IMR-90 (cell line): Measurements from ENCODE around the gene HNRNPUL1. TPM values are rescaled to one million over a fixed set of nuclear protein-coding genes. Genes with fewer than 3 reads are reported as not detected.

Experiments used
- ATAC-seq: fragments of 200-7000 bp; cut with Tn5 transposase; 2 replicates; pipeline ENCODE4 v1.9.1; 2020; ENCODE audit warnings: low read depth, mild to moderate bottlenecking, moderate library complexity
- BruUV-seq: library from RNA; stranded (reverse); fragments of 400-500 nt; replicated peaks from 2 replicates; lab custom pipeline; 2021; lab: Mats Ljungman, UMichigan
- CTCF ChIA-PET: fragments of 300-600 bp; formaldehyde crosslinking; extraction: SDS; loops from one replicate; lab custom pipeline; 2021; ENCODE audit warnings: antibody characterized with exemption; lab: Yijun Ruan, JAX
- POLR2A ChIA-PET: fragments of 300-600 bp; sonication (Branson Sonifier 250); formaldehyde crosslinking; loops from one replicate; lab custom pipeline; 2022; ENCODE audit warnings: antibody characterized with exemption; ENCODE audit not compliant: unreplicated experiment; lab: Charles Lee
- DNase-seq: peaks from one replicate; pipeline ENCODE4 v3.0.0; 2013
- H2AFZ ChIP-seq: replicated peaks from 2 replicates; pipeline ENCODE3; 2013; ENCODE audit warnings: low read length, mild to moderate bottlenecking; ENCODE audit not compliant: poor library complexity
- H2AK5ac ChIP-seq: 2 replicates; pipeline ENCODE4 v1.6.1; 2013; ENCODE audit warnings: low read depth, low read length, inconsistent platforms
- H2AK9ac ChIP-seq: replicated peaks from 2 replicates; pipeline ENCODE3; 2013; ENCODE audit warnings: mild to moderate bottlenecking, low read depth, low read length, moderate library complexity; ENCODE audit not compliant: poor library complexity
- H2BK120ac ChIP-seq: 2 replicates; pipeline ENCODE4 v1.6.1; 2013; ENCODE audit warnings: low read depth, low read length, inconsistent platforms
- H2BK15ac ChIP-seq: 3 replicates; pipeline ENCODE4 v1.6.1; 2013; ENCODE audit warnings: low read depth, low read length, inconsistent platforms
- H2BK20ac ChIP-seq: 2 replicates; pipeline ENCODE4 v1.6.1; 2013; ENCODE audit warnings: low read depth, mild to moderate bottlenecking, inconsistent platforms, low read length, moderate library complexity
- H2BK5ac ChIP-seq: 2 replicates; pipeline ENCODE4 v1.6.1; 2013; ENCODE audit warnings: mild to moderate bottlenecking, low read depth, low read length, inconsistent platforms; ENCODE audit not compliant: poor library complexity, severe bottlenecking
- H3K14ac ChIP-seq: replicated peaks from 2 replicates; pipeline ENCODE4 v1.6.1; 2013; ENCODE audit warnings: low read depth, low read length, inconsistent platforms
- H3K18ac ChIP-seq: 2 replicates; pipeline ENCODE4 v1.6.1; 2013; ENCODE audit warnings: low read depth, low read length, control low read depth
- H3K23ac ChIP-seq: 2 replicates; pipeline ENCODE4 v1.6.1; 2013; ENCODE audit warnings: low read depth, low read length, inconsistent platforms
- H3K27ac ChIP-seq: 2 replicates; pipeline ENCODE4 v1.5.1; 2013; ENCODE audit warnings: mild to moderate bottlenecking, control low read depth, low read length; ENCODE audit not compliant: insufficient read depth
- H3K27me3 ChIP-seq: 2 replicates; pipeline ENCODE4 v1.6.1; 2013; ENCODE audit warnings: low read length; ENCODE audit not compliant: control insufficient read depth, insufficient read depth
- H3K36me3 ChIP-seq: 2 replicates; pipeline ENCODE4 v1.6.1; 2013; ENCODE audit warnings: low read length, mixed read lengths; ENCODE audit not compliant: control insufficient read depth, insufficient read depth
- H3K4ac ChIP-seq: 2 replicates; pipeline ENCODE4 v1.6.1; 2013; ENCODE audit warnings: low read depth, low read length, inconsistent platforms
- H3K4me1 ChIP-seq: 2 replicates; pipeline ENCODE4 v1.6.1; 2013; ENCODE audit warnings: low read length, mixed read lengths; ENCODE audit not compliant: control insufficient read depth, insufficient read depth
- H3K4me2 ChIP-seq: 2 replicates; pipeline ENCODE4 v1.6.1; 2013; ENCODE audit warnings: low read depth, mild to moderate bottlenecking, control low read depth, low read length, moderate library complexity
- H3K4me3 ChIP-seq: 2 replicates; pipeline ENCODE4 v1.5.1; 2013; ENCODE audit warnings: low read depth, mild to moderate bottlenecking, control low read depth, low read length, moderate library complexity; ENCODE audit not compliant: insufficient read depth
- H3K56ac ChIP-seq: 2 replicates; pipeline ENCODE4 v1.6.1; 2013; ENCODE audit warnings: low read length, inconsistent platforms; ENCODE audit not compliant: insufficient read depth; ENCODE audit errors: extremely low read depth
- H3K79me1 ChIP-seq, 2 experiments: 2 replicates each; pipeline ENCODE4 v1.6.1; 2013; ENCODE audit warnings: low read length in 2 of 2, inconsistent platforms in 1 of 2, low read depth in 1 of 2
- H3K9ac ChIP-seq: 2 replicates; pipeline ENCODE4 v1.6.1; 2013; ENCODE audit warnings: low read depth, low read length, control low read depth
- H3K9me1 ChIP-seq: 2 replicates; pipeline ENCODE4 v1.6.1; 2013; ENCODE audit warnings: low read length, inconsistent platforms; ENCODE audit not compliant: insufficient read depth
- H3K9me3 ChIP-seq: 2 replicates; pipeline ENCODE4 v1.6.1; 2013; ENCODE audit warnings: low read length; ENCODE audit not compliant: control insufficient read depth, insufficient read depth
- H4K20me1 ChIP-seq: 2 replicates; pipeline ENCODE4 v1.6.1; 2013; ENCODE audit warnings: low read length, inconsistent platforms; ENCODE audit not compliant: insufficient read depth
- H4K5ac ChIP-seq: 2 replicates; pipeline ENCODE4 v1.6.1; 2013; ENCODE audit warnings: mild to moderate bottlenecking, low read depth, low read length, control low read depth
- H4K8ac ChIP-seq, 2 experiments: 2 replicates each; pipeline ENCODE4 v1.6.1; 2013; ENCODE audit warnings: low read depth in 2 of 2, low read length in 2 of 2, control low read depth in 1 of 2, inconsistent platforms in 1 of 2
- H4K91ac ChIP-seq: 2 replicates; pipeline ENCODE4 v1.6.1; 2013; ENCODE audit warnings: low read depth, low read length, inconsistent platforms; ENCODE audit not compliant: insufficient read depth
- BHLHE40 ChIP-seq: fragments of 150-350 bp; IDR thresholded peaks from 2 replicates; pipeline ENCODE4 v1.6.1; 2016; ENCODE audit warnings: mild to moderate bottlenecking, low read depth, low read length
- CEBPB ChIP-seq: IDR thresholded peaks from 2 replicates; pipeline ENCODE4 v1.6.1; 2012; ENCODE audit warnings: low read depth, low read length, improper control_type of control experiment
- CHD1 ChIP-seq: IDR thresholded peaks from 2 replicates; pipeline ENCODE4 v1.6.1; 2012; ENCODE audit warnings: low read depth, low read length, improper control_type of control experiment
- FOS ChIP-seq: fragments of 150-350 bp; IDR thresholded peaks from 2 replicates; pipeline ENCODE4 v1.6.1; 2016; ENCODE audit warnings: low read depth, low read length
- MAFK ChIP-seq: IDR thresholded peaks from 2 replicates; pipeline ENCODE4 v1.6.1; 2012; ENCODE audit warnings: low read depth, low read length, improper control_type of control experiment
- MAZ ChIP-seq: IDR thresholded peaks from 2 replicates; pipeline ENCODE4 v1.6.1; 2012; ENCODE audit warnings: low read depth, mild to moderate bottlenecking, low read length, improper control_type of control experiment, moderate library complexity, borderline replicate concordance
- MXI1 ChIP-seq: IDR thresholded peaks from 2 replicates; pipeline ENCODE4 v1.6.1; 2012; ENCODE audit warnings: low read depth, mild to moderate bottlenecking, low read length, moderate library complexity, borderline replicate concordance
- NFE2L2 ChIP-seq: fragments of 150-350 bp; IDR thresholded peaks from 2 replicates; pipeline ENCODE4 v1.6.1; 2016; ENCODE audit warnings: low read depth, mild to moderate bottlenecking, low read length
- POLR2A ChIP-seq: IDR thresholded peaks from 2 replicates; pipeline ENCODE4 v1.6.1; 2012; ENCODE audit warnings: mild to moderate bottlenecking, low read depth, low read length
- RAD21 ChIP-seq: IDR thresholded peaks from 2 replicates; pipeline ENCODE4 v1.6.1; 2012; ENCODE audit warnings: low read length, improper control_type of control experiment
- RCOR1 ChIP-seq: IDR thresholded peaks from 2 replicates; pipeline ENCODE4 v1.6.1; 2012; ENCODE audit warnings: mild to moderate bottlenecking, low read length, improper control_type of control experiment; ENCODE audit not compliant: insufficient replicate concordance
- RFX5 ChIP-seq: IDR thresholded peaks from 2 replicates; pipeline ENCODE4 v1.8.0; 2012; ENCODE audit warnings: low read depth, mild to moderate bottlenecking, low read length, moderate library complexity
- SMC3 ChIP-seq: fragments of 150-350 bp; IDR thresholded peaks from 2 replicates; pipeline ENCODE4 v1.6.1; 2016; ENCODE audit warnings: low read depth, mild to moderate bottlenecking, antibody characterized with exemption, low read length, moderate library complexity
- WGBS, 2 experiments: methylation state at CpG; one replicate each; pipeline versions ENCODE4 v1.1.5 to v1.1.7; 2013; ENCODE audit warnings: missing lambda C conversion rate in 2 of 2; ENCODE audit not compliant: insufficient read length in 1 of 2; ENCODE audit errors: extremely low coverage in 2 of 2; 5-methylcytosine and 5-hydroxymethylcytosine counted together
- dilution Hi-C: fragments of 300-500 bp; cut with HindIII; formaldehyde crosslinking; loops from one replicate; pipeline ENCODE4 v1.14.3; 2018; ENCODE audit warnings: low sequenced_read_pairs; ENCODE audit not compliant: unreplicated experiment
- in situ Hi-C: fragments of 300-500 bp; cut with MboI; formaldehyde crosslinking; loops from 3 replicates; pipeline ENCODE4 v1.14.3; 2019; ENCODE audit warnings: low sequenced_read_pairs, inconsistent platforms, mixed read lengths
- intact Hi-C: fragments of 100-400 bp; cut with micrococcal nuclease; formaldehyde crosslinking; loops from 2 replicates; pipeline ENCODE4 v1.10.0; 2022
- polyA plus RNA-seq, 3 experiments: library from polyadenylated mRNA; depleted of rRNA; stranded (reverse); fragments of >200 nt; gene quantifications; 2 replicates each; pipeline ENCODE4 v1.2.3, GENCODE V29; 2012; ENCODE audit warnings: low replicate concordance in 1 of 3
- total RNA-seq: library from RNA; depleted of rRNA; stranded (reverse); fragments of >200 nt; gene quantifications from 2 replicates; pipeline ENCODE4 v1.2.3, GENCODE V29; 2012
- TF ChIP-seq, protein P1 (sequence below): fragments of 150-350 bp; IDR thresholded peaks from 2 replicates; pipeline ENCODE4 v1.6.1; 2016; ENCODE audit warnings: low read depth, mild to moderate bottlenecking, low read length, moderate library complexity, borderline replicate concordance
- TF ChIP-seq, protein P2 (sequence below): fragments of 150-350 bp; IDR thresholded peaks from 2 replicates; pipeline ENCODE4 v1.6.1; 2017; ENCODE audit warnings: mild to moderate bottlenecking, antibody characterized with exemption, low read length, low read depth
- TF ChIP-seq, protein P3 (sequence below): conservative IDR thresholded peaks from 2 replicates; pipeline ENCODE4 v1.5.1; 2012; ENCODE audit warnings: mild to moderate bottlenecking, low read depth, low read length, improper control_type of control experiment

The HNRNPUL1 gene
- total and polyA plus RNA-seq, 2 of the 4 experiments (the other 2 are of a cell fraction), result 50.7 to 67.3 TPM

DNA sequence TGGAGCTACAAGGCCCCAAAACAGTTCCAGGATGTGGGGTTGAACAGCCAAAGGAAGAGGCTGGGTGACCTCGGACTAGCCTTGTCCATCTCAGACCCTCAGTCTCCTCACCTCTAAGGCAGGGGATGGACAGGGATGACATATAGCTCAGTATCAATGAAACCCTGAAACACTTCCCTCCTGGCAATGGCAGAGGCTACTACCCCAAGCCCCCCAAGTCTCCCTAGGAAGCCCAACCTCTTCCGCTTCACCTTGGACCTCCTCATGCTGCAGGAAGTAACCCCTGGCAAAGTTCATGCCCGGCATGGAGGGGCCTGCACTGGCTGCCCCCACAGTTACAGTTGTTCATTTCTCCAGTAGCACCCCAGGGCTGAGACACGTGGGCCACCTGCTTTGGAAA lies 56.4 kb downstream of the HNRNPUL1 start:
- CTCF ChIA-PET, result no interaction called here
- Histone ChIP-seq H3K4me2 (no peak overlapping the region), H3K18ac (no peak overlapping the region), H3K9me1 (peaks cover 23% of the 10 kb centered on the region), H3K14ac (no peak overlapping the region), H3K4ac (no peak overlapping the region; the same call in 1 of the 2 replicates), H3K79me1 (peaks cover 18 to 70% of the 10 kb centered on the region in 2 experiments), H3K27ac (no peak overlapping the region), H4K91ac (no peak overlapping the region), H2AK9ac (peak overlapping the region; percentile 1), H3K56ac (no peak overlapping the region), H3K4me1 (peaks cover 35% of the 10 kb centered on the region), H3K9me3 (no peaks in the 10 kb centered on the region), H2BK15ac (no peak overlapping the region), H2AK5ac (no peak overlapping the region), H4K5ac (no peak overlapping the region), H3K36me3 (peaks cover 53% of the 10 kb centered on the region), H3K27me3 (no peaks in the 10 kb centered on the region), H4K20me1 (peaks cover 61% of the 10 kb centered on the region), H2BK120ac (no peak overlapping the region), H3K4me3 (no peak overlapping the region), H2BK20ac (no peak overlapping the region), H3K9ac (no peak overlapping the region), H4K8ac (no peak overlapping the region), H3K23ac (no peak overlapping the region), H2BK5ac (no peak overlapping the region), H2AFZ (no peak overlapping the region)
- POLR2A ChIA-PET, result no interaction called here
- TF ChIP-seq, protein P1, sequence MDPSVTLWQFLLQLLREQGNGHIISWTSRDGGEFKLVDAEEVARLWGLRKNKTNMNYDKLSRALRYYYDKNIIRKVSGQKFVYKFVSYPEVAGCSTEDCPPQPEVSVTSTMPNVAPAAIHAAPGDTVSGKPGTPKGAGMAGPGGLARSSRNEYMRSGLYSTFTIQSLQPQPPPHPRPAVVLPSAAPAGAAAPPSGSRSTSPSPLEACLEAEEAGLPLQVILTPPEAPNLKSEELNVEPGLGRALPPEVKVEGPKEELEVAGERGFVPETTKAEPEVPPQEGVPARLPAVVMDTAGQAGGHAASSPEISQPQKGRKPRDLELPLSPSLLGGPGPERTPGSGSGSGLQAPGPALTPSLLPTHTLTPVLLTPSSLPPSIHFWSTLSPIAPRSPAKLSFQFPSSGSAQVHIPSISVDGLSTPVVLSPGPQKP, result no peak
- no peak for TF ChIP-seq RAD21
- TF ChIP-seq MAFK, result no peak
- TF ChIP-seq CHD1, result no peak
- TF ChIP-seq MAZ, result no peak
- no peak for TF ChIP-seq BHLHE40
- TF ChIP-seq RFX5, result no peak
- TF ChIP-seq RCOR1, result no peak
- TF ChIP-seq POLR2A, result no peak
- TF ChIP-seq, protein P2, sequence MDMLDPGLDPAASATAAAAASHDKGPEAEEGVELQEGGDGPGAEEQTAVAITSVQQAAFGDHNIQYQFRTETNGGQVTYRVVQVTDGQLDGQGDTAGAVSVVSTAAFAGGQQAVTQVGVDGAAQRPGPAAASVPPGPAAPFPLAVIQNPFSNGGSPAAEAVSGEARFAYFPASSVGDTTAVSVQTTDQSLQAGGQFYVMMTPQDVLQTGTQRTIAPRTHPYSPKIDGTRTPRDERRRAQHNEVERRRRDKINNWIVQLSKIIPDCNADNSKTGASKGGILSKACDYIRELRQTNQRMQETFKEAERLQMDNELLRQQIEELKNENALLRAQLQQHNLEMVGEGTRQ, result no peak
- no peak for TF ChIP-seq NFE2L2
- no peak for TF ChIP-seq SMC3
- no peak for TF ChIP-seq MXI1
- TF ChIP-seq FOS, result no peak
- TF ChIP-seq CEBPB, result no peak
- TF ChIP-seq, protein P3, sequence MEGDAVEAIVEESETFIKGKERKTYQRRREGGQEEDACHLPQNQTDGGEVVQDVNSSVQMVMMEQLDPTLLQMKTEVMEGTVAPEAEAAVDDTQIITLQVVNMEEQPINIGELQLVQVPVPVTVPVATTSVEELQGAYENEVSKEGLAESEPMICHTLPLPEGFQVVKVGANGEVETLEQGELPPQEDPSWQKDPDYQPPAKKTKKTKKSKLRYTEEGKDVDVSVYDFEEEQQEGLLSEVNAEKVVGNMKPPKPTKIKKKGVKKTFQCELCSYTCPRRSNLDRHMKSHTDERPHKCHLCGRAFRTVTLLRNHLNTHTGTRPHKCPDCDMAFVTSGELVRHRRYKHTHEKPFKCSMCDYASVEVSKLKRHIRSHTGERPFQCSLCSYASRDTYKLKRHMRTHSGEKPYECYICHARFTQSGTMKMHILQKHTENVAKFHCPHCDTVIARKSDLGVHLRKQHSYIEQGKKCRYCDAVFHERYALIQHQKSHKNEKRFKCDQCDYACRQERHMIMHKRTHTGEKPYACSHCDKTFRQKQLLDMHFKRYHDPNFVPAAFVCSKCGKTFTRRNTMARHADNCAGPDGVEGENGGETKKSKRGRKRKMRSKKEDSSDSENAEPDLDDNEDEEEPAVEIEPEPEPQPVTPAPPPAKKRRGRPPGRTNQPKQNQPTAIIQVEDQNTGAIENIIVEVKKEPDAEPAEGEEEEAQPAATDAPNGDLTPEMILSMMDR, result no peak
- intact Hi-C loops (no loop called here), in situ Hi-C loops (no loop called here), dilution Hi-C loops (no loop called here)
- ATAC-seq (no peak), DNase-seq (no peak)
- 100% methylated on average over 1 of the region's 4 CpGs; no CpG with 5 or more reads in 1 of the 2 experiments for WGBS, 2 experiments
- no TSS peak for BruUV-seq
